SIG-M5 (cell line): ENCODE data around the gene MYT1.

Experiments used
- DNase-seq: peaks from one replicate; lab custom pipeline; 2025; lab: John Stamatoyannopoulos, UW

The MYT1 gene

DNA sequence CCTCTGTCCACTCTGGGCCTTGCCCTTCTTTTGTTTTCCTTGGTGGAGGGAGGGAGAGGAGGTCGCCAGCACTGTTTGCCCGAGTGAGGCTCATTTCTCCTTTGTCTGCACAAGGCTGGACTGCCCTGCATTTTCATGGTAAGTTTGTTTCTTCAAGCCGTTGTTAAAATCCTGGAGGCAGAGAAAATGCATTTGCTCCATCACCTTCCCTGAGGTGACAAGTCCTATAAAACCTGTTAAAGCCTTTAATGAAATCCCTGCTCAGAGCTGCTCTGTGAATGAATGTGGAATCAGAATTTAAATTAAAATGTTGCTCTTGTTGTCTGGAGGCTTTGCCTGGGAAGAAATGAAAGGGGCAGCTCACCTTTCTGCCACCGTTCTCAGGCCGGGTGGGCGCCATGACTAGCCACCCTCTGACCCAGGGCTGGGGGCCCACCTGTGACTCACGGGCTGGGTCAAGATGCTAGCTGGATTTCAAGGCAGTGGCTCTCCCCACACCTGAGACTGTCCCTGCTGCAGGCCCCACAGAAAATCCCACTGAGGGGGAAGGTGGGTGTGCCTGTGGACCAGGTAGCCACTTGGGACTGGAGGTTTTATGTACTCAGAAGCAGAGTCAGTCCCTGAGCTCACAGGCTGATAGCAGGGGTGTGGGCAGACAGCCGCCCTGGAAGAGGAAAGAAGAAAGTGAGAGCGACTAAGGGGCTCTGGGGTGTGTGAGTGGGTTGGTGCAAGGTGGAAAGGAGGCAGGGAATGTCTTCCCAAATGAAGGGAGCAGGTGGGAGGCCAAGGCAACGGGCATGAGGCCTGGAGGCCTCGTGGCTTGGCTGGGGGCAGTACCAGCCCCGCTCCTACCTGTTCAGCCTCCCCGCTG lies 24.0 kb upstream of the MYT1 start:
- DNase-seq = no peak

DNA sequence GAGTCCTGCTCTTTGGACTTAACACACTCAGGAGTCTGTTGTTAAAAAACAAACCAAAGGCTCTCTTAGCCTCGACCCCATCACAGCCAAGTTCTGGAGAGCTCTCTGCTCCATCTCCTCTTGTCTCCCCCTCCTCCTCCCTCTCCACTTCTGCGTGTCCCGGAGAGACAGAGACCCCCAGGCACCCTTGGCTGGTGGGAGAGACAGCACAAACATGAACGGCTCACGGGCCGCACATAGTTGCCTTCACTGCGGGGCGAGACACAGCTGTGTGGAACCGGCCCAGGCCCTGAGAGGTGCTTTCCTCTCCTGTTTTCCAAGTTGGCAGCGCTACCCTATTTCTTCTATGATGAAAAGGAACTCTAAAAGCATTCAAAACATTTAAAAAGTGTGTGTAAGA lies 23.3 kb upstream of the MYT1 start:
- no peak for DNase-seq

DNA sequence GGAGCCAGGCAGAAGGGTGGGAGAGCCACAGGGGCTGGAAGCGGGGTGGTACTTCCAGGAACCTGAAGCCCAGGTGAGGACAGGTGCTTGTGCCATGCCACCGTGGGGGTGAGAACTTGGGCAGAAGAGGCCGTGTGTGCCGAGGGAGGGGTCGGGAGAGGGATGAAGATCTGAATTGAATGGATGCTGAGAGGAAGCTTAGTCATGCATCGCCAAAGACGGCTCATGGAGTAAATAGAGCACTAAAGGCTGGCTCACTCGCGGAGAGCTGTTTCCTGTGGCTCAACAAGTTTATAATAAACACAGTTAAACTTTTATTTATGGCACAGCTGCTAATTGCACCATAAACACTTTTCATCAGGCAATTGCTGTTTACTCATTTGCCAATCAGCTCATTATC lies 21.7 kb upstream of the MYT1 start:
- no peak for DNase-seq

DNA sequence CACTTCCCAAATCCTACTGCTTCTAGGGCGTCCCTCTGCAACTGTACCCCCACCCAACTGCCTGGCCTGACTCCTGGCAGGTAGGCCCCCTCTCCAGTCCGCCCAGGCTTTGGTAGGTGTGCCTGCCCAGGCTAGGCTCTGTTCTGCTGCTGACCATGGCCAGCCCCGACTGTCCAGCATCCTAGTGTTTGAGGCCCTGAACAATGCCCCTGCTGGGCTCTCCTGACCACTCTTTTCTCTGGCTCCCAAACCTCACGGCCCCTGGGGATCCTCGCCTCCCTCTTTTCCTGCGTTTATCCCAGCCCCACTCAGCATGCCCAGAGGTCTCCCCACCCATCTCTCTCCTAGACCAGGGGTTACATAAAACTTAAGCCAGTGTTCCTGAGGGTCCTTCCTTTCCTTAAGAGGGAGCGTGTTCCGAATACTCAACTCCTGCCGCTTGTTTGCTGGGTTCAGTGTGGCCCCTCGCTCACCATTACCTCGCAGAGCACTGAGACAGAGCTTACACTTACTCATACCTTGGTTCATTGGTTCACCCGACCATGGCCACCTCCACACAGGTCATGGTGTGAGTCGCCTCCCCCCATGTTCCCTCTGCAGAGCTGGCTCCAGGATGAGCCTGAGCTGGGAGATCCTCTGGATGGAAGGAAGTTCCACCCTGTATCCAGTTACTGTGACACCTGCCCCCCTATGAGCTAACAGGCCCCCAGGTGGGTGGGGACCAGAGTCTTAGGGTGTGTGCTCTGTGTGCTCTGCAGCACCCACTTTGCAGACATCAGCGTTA lies 21.0 kb upstream of the MYT1 start:
- no peak for DNase-seq

DNA sequence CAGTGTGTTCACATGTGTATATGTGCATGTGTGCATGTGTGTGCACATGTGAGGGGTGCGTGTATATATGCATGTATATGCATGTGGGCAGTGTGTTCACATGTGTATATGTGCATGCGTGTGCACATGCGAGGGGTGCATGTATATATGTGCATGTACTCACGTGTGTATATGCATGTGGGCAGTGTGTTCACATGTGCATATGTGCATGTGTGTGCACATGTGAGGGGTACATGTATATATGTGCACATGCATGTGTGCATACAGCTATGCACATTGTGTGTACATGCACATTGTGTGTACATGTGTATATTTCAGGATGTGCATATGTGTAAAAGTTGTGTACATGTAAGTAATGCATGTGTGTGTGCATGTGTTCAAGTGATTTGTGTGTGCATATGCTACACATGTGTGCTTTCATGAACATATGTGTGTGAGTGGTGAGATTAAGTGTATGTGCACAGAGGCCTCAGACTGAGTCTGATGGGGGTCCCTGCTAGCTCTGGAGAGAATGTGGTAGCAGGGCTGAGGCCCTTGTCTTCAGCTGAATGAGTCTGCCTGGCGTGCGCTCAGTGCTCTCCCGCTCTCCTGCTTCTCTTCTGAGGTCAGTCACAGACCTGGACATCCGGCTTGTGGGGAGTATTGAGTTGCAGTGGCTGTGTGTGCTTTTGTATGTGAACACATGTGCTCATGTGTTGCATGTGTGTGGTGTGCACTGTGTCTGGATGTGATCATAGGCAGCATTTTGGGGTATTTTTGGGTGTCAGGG lies 19.9 kb upstream of the MYT1 start:
- DNase-seq = no peak

DNA sequence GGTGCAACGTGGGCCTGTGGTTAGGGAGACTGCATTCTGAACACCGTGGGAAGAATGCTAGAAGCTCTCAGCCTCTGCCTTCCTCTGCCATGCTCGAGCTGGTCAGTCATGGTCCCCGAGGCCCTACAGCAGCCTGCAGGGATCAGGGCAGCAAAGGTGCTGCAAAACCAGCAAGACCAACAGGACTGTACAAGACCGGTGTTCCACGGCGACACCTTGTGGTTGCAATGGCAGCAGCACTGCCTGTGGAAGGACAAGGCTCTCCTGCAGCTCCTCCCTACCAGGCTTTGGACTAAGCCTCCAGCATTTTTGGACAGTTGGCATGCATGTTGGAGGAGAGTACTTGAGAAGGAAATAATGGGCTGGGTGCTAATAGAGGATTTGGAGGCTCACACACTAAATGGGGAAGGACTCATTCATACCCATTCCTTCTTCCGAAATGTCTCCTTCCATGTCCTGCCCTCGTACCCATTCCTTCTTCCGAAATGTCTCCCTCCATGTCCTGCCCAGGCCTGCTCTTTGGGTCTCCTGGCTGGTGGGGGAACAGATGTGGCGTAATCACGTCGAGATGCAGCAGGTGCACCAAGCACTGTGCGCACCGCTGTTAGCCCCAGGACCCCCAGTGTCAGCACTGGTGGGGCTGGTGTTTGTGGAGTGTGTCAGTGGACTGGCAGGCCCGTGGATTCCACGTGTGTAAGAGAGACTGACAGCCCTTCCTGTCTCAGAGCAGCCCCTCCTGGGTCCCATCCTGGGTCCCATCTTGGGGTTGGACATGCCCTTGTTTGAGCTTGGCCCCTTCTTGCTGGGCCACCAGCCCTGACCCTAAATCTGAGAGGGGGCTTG lies 18.6 kb upstream of the MYT1 start:
- DNase-seq = no peak

DNA sequence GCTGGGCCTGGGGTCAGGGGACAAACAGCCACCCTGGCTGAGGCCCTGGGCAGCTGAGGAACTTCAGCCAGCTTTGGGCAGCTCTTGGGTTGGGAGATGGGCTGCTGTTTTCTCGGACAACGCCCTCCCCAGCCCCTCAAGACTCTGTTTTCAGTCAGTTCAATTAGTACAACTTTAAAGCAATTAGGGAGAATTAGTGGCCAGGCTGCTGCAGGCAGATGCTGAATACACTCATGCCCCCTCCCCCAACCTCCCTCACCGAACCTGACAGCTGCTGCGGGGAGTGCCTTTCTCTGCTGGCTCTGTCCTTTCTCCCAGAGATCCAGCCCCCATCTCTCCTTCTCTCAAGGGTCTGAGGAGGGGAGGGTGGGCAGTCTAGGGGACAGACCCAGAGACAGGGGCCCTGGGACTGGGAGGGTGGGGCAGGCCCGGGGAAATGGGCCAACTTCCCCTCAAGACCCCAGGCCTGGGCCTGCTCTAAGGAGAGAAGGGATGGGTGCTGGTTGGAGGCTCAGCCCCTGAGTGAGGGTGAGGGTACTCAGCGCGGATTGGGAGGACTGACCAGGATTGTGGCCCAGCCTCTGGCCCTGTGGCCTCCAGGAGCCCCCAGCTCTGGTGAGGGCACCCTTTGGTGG lies 17.8 kb upstream of the MYT1 start:
- no peak for DNase-seq

DNA sequence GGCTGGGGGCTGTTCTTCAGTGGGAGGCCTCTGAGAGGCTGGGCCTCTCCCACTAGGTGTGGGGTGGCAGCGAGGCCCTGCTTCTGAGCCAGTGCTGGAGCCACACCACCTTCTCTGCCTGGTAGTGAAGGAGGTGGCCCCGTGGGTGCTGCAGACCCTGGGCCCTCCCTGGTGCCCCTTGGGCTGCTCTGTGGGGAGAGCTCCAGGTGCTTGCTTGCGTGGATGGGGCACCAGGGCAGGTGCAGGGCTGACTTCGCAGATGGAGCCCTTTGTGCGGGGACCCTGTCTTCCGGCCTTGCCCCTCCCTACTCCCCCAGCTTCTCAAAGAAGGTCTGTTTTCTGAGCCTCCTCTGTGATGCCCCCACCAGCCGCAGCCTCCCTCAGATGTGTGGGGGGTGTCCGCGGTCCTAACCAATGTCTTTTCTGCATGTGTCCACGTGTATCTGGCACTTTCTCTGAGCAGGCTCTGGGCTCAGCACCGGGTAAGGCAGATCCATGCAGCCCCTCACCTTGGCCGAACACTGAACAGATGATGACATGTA lies 17.2 kb upstream of the MYT1 start:
- DNase-seq = no peak

DNA sequence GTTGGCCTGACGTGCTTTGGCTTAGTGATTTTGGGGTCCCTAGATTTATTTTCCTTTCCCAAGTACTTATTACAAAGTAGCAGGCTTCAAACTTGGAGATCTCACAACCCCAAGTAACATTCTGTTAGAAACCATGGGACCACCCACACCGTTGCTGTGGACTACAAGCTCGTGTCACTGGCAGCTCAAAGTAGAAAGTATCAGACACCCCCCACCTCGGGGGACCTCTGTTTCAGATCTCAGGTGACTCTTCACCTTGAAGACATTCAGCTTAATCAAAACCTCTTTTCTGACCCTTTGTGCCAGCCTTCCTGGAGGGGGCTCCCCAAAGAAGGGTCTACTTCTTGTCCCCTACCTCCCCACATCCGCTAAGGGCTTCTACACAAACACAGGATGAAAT lies 15.7 kb upstream of the MYT1 start:
- no peak for DNase-seq

DNA sequence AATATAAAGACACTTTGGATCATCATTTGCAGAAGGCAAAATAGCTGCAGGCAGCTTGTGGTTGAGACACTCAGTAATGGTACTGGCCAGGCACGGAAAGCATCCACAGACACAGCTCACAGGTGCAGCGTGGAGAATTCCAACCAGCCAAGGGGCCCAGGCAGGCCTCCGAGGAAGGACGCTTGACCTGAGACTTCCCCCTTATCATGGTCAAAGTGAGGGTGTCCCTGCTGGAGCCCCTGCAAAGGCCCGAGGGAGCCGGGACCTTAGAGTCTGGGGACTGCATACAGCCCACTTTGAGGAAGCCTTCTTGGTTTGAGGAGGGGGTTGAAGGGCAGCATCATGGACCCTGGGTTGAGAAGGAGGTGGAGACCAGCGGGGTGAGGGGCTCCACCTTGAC lies 15.1 kb upstream of the MYT1 start:
- DNase-seq = no peak

DNA sequence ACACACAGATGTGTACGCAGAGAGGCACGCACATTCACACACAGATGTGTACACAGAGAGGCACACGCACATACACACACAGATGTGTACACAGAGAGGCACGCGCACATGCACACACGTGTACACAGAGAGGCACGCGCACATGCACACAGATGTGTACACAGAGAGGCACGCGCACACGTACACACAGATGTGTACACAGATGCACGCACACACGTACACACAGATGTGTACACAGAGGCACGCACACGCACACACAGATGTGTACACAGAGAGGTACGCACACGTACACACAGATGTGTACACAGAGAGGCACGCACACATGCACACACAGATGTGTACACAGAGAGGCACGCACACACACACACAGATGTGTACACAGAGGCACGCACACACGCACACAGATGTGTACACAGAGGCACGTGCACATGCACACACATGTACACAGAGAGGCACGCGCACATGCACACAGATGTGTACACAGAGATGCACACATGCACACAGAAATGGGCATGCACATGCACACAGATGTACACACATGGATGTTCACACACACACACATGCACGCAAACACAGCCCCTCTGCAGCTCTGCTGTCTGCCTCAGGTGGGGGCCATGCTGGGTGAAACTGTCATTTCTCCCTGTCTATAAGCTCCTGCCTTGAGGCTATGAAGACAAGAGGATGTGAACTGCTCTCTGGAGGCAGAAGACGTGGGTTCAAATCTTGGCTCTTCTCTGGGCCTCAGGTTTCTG lies 14.3 kb upstream of the MYT1 start:
- no peak for DNase-seq

DNA sequence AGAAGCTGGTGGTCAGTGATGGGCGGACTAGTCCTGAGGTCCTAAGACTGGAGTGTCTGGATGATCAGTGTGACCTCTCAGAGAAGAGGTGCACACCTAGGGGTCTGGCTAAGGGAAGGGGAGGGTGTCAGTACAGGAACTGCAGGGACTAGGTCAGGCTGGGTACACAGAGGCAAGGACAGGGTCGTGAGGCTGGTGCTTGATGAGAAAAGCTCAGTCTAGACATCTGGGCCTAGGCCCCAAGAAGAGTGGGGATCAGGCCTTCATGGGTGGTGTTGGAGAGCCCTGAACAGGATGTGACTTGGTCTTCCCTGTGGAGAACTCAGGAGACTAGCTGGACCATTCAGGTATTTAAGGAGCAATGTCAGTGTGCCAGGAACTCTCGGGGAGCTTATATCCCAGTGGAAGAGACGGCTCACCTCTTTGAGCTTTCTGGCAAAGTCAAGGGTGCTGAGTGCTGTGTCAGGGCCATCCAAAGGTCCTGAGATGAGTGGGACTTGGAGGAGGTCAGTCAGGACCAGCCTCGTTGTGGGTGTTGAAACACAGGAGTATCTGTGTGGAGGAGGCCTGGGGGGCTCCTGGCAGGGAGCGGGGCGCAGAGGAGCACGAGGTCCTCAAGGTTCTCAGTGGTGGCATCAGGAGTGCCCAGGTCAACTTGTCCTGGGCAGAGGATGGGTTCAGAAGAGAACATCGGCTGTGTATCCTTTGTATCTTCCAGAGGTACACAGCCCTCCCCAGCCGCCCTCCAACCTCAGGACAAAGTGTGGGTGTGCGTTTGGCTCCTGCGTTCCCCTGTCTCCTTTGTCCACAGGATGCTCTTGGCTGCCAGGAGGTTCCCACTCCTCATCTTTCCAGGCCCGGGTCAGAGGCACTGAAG lies 13.3 kb upstream of the MYT1 start:
- no peak for DNase-seq

DNA sequence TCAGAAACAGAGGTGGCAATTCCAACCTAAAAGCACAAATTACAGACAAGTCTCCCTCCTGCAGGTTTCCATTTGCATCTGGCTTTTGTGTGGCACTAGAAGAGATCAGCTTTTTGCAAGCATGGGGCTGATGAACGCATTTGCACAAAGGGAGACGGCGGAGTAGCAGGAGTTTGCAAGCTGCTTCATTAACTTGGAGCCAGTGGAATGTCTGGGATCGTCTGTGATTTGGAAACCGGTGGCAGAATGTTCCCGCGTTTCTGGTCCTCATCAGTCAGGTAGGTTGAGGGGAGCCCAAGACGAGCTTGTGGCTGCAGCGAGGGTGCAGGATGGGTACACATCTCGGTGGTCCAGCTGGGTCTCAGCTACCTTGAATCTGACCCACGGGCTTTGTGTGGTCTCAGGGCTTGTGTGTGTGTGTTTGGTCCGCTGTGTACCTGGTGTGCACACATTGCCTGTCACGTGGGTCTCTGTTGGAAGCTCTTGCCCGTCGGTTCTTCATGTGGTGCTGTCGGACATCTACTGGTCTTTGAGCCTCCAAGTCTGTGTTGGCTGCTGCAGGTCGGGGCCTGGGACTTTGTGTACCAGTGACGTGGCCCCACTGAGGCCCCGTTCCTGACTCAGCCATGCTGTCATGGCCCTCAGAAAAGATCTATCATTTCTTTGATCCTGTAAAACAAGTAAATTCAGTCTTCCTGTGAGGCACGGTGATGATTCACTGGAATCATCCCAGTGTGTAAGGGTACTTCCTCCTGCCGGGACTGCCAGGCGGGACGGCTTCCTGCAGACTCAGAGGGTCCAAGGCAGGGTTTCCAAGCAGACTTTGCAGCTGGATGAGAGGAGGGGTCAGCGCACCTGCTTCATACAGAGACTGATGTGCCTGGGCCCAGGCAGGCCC lies 12.4 kb upstream of the MYT1 start:
- DNase-seq = no peak

DNA sequence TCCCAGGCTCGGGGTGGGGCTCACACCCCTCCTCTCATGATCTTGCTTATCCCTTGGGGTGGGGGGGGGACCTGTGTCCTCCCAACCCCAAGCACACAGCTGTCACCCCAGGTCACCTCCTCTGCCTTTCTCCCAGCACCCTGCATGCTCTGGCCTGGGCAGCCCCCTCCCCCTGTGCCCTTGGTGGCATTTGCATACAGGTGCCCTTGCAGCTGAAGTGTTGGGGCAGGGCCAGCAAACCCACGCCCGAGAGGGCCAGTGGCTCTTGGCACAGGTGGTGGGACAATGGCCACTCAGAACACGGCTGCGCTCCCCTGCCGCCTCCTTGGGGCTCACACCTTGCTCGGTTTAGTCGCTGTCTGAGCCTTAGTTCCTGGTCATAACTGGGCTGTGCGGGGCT lies 11.3 kb upstream of the MYT1 start:
- no peak for DNase-seq

DNA sequence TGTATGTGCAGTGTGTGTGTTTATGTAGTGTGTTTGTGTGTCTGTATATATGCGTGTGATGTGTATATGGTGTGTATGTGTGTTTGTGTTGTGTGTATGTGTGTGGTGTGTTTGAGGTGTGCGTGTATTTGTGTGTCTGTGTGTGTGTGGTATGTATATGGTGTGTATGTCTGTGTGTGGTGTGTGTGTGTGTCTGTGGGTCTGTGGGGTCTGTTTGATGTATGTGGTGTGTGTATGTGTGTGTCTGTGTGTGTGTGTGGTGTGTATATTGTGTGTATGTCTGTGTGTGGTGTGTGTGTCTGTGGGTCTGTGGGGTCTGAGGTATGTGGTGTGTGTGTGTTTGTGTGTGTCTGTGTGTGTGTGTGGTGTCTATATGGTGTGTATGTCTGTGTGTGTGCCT lies 10.8 kb upstream of the MYT1 start:
- DNase-seq = no peak

DNA sequence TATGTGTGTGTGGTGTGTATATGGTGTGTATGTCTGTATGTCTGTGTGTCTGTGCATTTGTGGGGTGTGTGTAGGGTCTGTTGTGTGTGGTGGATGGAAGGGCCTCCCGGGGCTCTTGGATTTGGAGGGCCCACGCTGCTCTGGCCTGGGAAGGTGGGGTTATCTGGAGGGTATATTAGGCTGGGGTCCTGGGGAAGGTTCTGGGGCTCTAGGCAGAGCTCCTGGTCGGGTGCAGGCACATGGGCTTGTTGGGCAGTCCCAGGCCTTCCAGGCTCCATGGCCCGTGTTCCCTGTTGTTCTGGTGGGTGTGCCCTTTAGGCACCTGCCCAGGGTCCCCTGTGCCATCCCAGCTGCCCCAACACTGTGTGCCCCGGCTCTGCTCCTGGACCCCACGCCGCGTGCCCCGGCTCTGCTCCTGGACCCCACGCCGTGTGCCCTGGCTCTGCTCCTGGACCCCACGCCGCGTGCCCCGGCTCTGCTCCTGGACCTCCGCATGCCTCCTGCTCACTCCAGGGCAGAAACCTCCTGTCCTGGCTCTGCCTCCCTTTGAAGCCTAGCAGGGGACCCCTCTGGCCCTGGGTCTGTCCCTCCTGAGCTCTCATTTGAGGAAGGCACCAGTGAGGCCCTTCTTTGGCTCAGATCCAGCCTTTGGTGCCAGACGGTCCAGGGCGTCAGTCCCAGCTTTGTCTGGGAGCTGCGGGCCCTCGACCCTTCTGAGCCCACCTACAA lies 10.2 kb upstream of the MYT1 start:
- DNase-seq = no peak

DNA sequence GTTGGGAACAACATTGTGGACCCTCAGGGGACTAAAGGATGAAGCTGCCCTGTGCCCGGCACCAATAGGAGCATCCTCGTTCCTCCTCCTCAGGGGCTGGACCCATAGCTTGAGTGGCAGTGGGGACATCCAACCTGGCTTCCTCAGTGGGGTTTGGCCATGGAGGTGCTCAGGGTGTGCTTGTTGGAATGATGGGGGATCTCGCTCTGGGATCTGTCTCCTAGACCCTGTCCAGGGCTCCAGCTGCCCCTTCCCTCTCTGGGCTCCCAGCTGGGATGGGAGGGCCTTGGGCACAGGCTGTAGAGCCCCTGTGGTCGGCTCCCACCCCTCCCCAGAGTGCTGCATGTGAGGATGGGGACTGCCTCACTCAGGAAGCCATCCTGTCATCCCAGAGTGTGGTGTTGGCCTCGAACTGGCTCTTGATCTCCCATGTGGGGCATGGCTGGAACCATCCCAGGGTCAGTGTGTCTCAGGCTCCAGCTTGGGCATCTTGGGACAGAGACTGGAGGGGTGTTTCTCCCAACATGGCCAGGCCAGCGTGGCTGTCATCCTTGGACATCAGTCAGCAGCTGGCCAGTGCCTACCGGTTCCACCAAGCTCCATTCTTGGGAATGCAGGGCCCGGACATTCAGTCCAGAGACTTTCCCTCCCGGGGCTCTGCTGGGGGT lies 9.5 kb upstream of the MYT1 start:
- no peak for DNase-seq
